KOPT-K1 (cell line): Measurements from ENCODE around the gene ETFB.
A peak's percentile ranks its signal among the peaks of the same experiment; 100 is the strongest.

ENCODE experiments used
- H3K27ac ChIP-seq: fragments of 200-600 bp; sonication (generic); 2 replicates; pipeline ENCODE4 v1.5.1; 2016; ENCODE audit warnings: antibody characterized with exemption, mild to moderate bottlenecking, low read depth, low read length; ENCODE audit not compliant: poor library complexity, severe bottlenecking
- H3K36me3 ChIP-seq: fragments of 200-600 bp; sonication (generic); 2 replicates; pipeline ENCODE4 v1.5.1; 2017; ENCODE audit warnings: antibody characterized with exemption, mild to moderate bottlenecking, low read length, moderate library complexity; ENCODE audit not compliant: insufficient read depth
- H3K9me3 ChIP-seq: fragments of 200-600 bp; sonication (generic); 2 replicates; pipeline ENCODE4 v1.5.1; 2017; ENCODE audit warnings: antibody characterized with exemption, low read length, mild to moderate bottlenecking; ENCODE audit not compliant: insufficient read depth, poor library complexity, severe bottlenecking

The ETFB gene

GRCh38 chr19:51345076-51345620 is 21.0 kb downstream of the ETFB start:
- Histone ChIP-seq H3K9me3 (no peaks in the 10 kb centered on the region), H3K27ac (no peak overlapping the region), H3K36me3 (peaks cover 37% of the 10 kb centered on the region; the same call in 1 of the 2 replicates)

GRCh38 chr19:51342631-51343569 is 23.3 kb downstream of the ETFB start:
- Histone ChIP-seq H3K9me3 (no peaks in the 10 kb centered on the region), H3K27ac (no peak overlapping the region), H3K36me3 (peaks cover 30% of the 10 kb centered on the region; the same call in 1 of the 2 replicates)

GRCh38 chr19:51341976-51342580 is 24.1 kb downstream of the ETFB start, which contains the start of gene VSIG10L:
VSIG10L (minus strand) TSS chr19:51342139; CDS start chr19:51342124, 15 bp downstream.
- Histone ChIP-seq H3K36me3 (peaks cover 22% of the 10 kb centered on the region; the same call in 1 of the 2 replicates), H3K27ac (no peak within 1 kb of the TSS), H3K9me3 (no peaks in the 10 kb centered on the region)

GRCh38 chr19:51341066-51341465 is 25.1 kb downstream of the ETFB start:
- H3K36me3 ChIP-seq: peaks cover 12% of the 10 kb centered on the region; the same call in 1 of the 2 replicates
- H3K27ac ChIP-seq: no peak overlapping the region
- no peaks in the 10 kb centered on the region for H3K9me3 ChIP-seq

- H3K36me3 ChIP-seq: peaks cover 4% of the 10 kb centered on the region; the same call in 1 of the 2 replicates
- H3K27ac ChIP-seq: no peak overlapping the region
- H3K9me3 ChIP-seq: no peaks in the 10 kb centered on the region
These were observed 26.2 kb downstream of the ETFB start for GRCh38 chr19:51339687-51340656.

GRCh38 chr19:51339313-51339686 is 26.9 kb downstream of the ETFB start:
- Histone ChIP-seq H3K27ac (peak overlapping the region; percentile 12), H3K9me3 (no peaks in the 10 kb centered on the region)

GRCh38 chr19:51338563-51339312 is 27.4 kb downstream of the ETFB start:
- no peaks in the 10 kb centered on the region for H3K36me3 ChIP-seq
- no peaks in the 10 kb centered on the region for H3K9me3 ChIP-seq
- peak overlapping the region; percentile 12 for H3K27ac ChIP-seq

More at GRCh38 chr19:51339313-51339686, 26.9 kb downstream of the ETFB start:
- no peaks in the 10 kb centered on the region for H3K36me3 ChIP-seq

- Histone ChIP-seq H3K27ac (peak overlapping the region; percentile 12), H3K9me3 (no peaks in the 10 kb centered on the region), H3K36me3 (no peaks in the 10 kb centered on the region)
These were observed 28.2 kb downstream of the ETFB start for GRCh38 chr19:51337861-51338562.

- Histone ChIP-seq H3K9me3 (no peaks in the 10 kb centered on the region), H3K36me3 (no peaks in the 10 kb centered on the region), H3K27ac (no peak overlapping the region)
These were observed 28.9 kb downstream of the ETFB start for GRCh38 chr19:51337141-51337860.

- H3K36me3 ChIP-seq: no peaks in the 10 kb centered on the region
- H3K27ac ChIP-seq: no peak overlapping the region
- peaks cover 8% of the 10 kb centered on the region for H3K9me3 ChIP-seq
These were observed 32.2 kb downstream of the ETFB start for GRCh38 chr19:51333836-51334460.

GRCh38 chr19:51331716-51332115 is 34.5 kb downstream of the ETFB start:
- Histone ChIP-seq H3K36me3 (no peaks in the 10 kb centered on the region), H3K9me3 (peaks cover 8% of the 10 kb centered on the region), H3K27ac (no peak overlapping the region)

GRCh38 chr19:51331193-51331592 is 35.0 kb downstream of the ETFB start:
- H3K9me3 ChIP-seq: peaks cover 8% of the 10 kb centered on the region
- H3K27ac ChIP-seq: no peak overlapping the region
- H3K36me3 ChIP-seq: no peaks in the 10 kb centered on the region
